Endothelial cell (in vitro differentiated cells): ENCODE measurements around the gene ING3. TPM values are rescaled to one million over a fixed set of nuclear protein-coding genes. Genes with fewer than 3 reads are reported as not detected.

ENCODE experiments used
- DNase-seq: peaks from one replicate; pipeline ENCODE4 v3.0.0; 2021; ENCODE audit warnings: low spot score
- H3K27ac Mint-ChIP-seq: one replicate; pipeline ENCODE4 v1.8.0; 2021; ENCODE audit warnings: mixed read lengths, inconsistent platforms; ENCODE audit not compliant: unreplicated experiment
- H3K27me3 Mint-ChIP-seq: one replicate; pipeline ENCODE4 v1.8.0; 2021; ENCODE audit warnings: mild to moderate bottlenecking, moderate library complexity, mixed read lengths, inconsistent platforms; ENCODE audit not compliant: unreplicated experiment
- H3K36me3 Mint-ChIP-seq: one replicate; pipeline ENCODE4 v1.8.0; 2021; ENCODE audit warnings: mild to moderate bottlenecking, low read depth, mixed read lengths, inconsistent platforms; ENCODE audit not compliant: unreplicated experiment
- H3K4me1 Mint-ChIP-seq: one replicate; pipeline ENCODE4 v1.8.0; 2021; ENCODE audit warnings: mild to moderate bottlenecking, mixed read lengths, inconsistent platforms; ENCODE audit not compliant: unreplicated experiment
- H3K4me3 Mint-ChIP-seq: one replicate; pipeline ENCODE4 v1.8.0; 2021; ENCODE audit warnings: mild to moderate bottlenecking, mixed read lengths, inconsistent platforms; ENCODE audit not compliant: unreplicated experiment
- H3K9me3 Mint-ChIP-seq: one replicate; pipeline ENCODE4 v1.8.0; 2021; ENCODE audit warnings: mixed read lengths, inconsistent platforms; ENCODE audit not compliant: unreplicated experiment
- total RNA-seq: library from RNA; stranded (reverse); fragmentation: NEBNext Ultra II Directional; extraction: Animal tissue kit (Norgen Biotek cat#: 25700); gene quantifications from one replicate; pipeline ENCODE4 v1.2.1, GENCODE V29; 2021; ENCODE audit not compliant: unreplicated experiment
- TF ChIP-seq, protein P1 (sequence below): fragments of 200-600 bp; sonication (generic); IDR thresholded peaks from one replicate; pipeline ENCODE4 v1.5.0; 2021; ENCODE audit warnings: antibody characterized with exemption; ENCODE audit not compliant: unreplicated experiment

The ING3 gene
- total RNA-seq, 1 donor from 2014 or later = 15.6 TPM

DNA sequence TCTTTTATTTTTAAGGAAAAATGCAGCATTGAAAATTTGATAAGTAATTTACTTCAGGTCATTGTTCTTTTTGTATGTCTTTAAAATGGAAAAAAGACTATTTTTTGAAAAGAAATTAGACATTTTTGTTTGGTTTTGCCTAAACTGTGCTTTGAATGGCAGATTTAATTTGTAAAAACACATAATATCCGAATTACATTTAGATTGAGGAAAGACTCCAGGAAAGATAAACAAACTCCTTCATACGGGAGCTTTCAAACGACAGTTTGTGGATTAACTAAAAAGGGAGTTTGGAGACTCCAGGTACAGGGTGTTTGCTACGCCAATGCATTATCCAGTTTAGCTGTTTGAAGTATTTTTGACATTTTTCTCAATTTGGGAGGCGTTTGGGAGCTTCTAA lies 74.0 kb downstream of the ING3 start:
- no peak for DNase-seq
- Mint-ChIP-seq H3K4me1 (peaks cover 2% of the 10 kb centered on the region), H3K27ac (no peak overlapping the region), H3K36me3 (no peaks in the 10 kb centered on the region), H3K4me3 (no peak overlapping the region), H3K27me3 (no peaks in the 10 kb centered on the region), H3K9me3 (no peaks in the 10 kb centered on the region)
- TF ChIP-seq, protein P1, sequence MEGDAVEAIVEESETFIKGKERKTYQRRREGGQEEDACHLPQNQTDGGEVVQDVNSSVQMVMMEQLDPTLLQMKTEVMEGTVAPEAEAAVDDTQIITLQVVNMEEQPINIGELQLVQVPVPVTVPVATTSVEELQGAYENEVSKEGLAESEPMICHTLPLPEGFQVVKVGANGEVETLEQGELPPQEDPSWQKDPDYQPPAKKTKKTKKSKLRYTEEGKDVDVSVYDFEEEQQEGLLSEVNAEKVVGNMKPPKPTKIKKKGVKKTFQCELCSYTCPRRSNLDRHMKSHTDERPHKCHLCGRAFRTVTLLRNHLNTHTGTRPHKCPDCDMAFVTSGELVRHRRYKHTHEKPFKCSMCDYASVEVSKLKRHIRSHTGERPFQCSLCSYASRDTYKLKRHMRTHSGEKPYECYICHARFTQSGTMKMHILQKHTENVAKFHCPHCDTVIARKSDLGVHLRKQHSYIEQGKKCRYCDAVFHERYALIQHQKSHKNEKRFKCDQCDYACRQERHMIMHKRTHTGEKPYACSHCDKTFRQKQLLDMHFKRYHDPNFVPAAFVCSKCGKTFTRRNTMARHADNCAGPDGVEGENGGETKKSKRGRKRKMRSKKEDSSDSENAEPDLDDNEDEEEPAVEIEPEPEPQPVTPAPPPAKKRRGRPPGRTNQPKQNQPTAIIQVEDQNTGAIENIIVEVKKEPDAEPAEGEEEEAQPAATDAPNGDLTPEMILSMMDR = no peak

DNA sequence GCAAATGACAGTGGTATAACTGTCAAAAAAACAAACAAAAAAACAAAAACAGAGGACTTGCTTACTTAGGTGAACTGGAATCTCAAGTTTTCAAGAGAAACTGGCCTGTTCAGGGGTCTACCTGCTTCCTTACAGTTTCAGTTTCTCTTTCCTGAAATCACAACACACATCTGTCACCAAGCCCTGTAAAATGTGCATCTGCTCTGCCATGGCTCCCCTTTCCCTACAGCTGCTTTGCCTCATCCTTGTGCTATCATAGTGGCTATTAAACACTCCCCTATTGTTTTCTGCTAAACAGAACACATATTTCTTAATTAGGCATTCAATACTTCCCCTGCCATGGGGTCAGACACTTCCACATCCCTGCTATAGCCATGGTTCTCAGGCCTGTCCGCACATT lies 75.6 kb downstream of the ING3 start:
- no peaks in the 10 kb centered on the region for H3K27me3 Mint-ChIP-seq
- H3K27ac Mint-ChIP-seq = no peak overlapping the region
- TF ChIP-seq, protein P1 = no peak
- H3K4me1 Mint-ChIP-seq = peaks cover 2% of the 10 kb centered on the region
- DNase-seq = no peak
- H3K36me3 Mint-ChIP-seq = no peaks in the 10 kb centered on the region
- H3K4me3 Mint-ChIP-seq = no peak overlapping the region
- H3K9me3 Mint-ChIP-seq = no peaks in the 10 kb centered on the region

DNA sequence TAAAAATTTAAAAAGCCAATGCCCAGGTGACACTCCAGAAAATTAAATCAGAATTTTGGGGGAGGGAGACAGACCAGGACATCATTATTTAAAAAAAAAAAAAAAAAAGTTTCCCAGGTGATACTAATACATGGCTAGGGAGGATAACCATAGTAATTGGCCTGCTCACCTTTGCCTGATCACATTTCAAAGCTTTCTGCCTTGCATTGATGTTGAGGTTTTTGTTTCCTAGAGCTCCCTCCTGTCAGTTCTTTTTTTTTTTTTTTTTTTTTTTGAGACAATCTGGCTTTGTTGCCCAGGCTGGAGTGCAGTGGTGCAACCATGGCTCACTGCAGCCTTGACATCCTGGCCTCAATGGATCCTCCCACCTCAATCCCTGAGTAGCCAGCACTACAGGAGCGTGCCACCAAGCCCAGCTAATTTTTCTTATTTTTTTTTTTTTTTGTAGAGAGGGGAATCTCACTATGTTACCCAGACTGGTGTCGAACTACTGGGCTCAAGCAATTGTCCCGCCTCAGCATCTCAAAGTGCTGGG lies 76.1 kb downstream of the ING3 start:
- H3K4me3 Mint-ChIP-seq = no peak overlapping the region
- H3K4me1 Mint-ChIP-seq = peaks cover 2% of the 10 kb centered on the region
- DNase-seq = no peak
- no peaks in the 10 kb centered on the region for H3K27me3 Mint-ChIP-seq
- no peaks in the 10 kb centered on the region for H3K36me3 Mint-ChIP-seq
- TF ChIP-seq, protein P1 = no peak
- H3K27ac Mint-ChIP-seq = no peak overlapping the region
- H3K9me3 Mint-ChIP-seq = no peaks in the 10 kb centered on the region

Other genes with a start within 250 kb of the ING3 start
- 20.3 TPM for gene TSPAN12, start 92.6 kb upstream of the ING3 start, total RNA-seq
- 1.8 TPM for gene CPED1, start 37.9 kb downstream of the ING3 start, total RNA-seq